Measurements from ENCODE around the gene SLC17A8. TPM values are rescaled to one million over a fixed set of nuclear protein-coding genes. Genes with fewer than 3 reads are reported as not detected.
"Not testable (repeated sequence)": the region's sequence is repeated elsewhere in the genome, so short reads cannot be mapped to it uniquely, and the experiment has no call there.

The SLC17A8 gene
- total RNA-seq, 1 donor from 2014 or later: not detected

GRCh38 chr12:100337727-100338126 lies 19.1 kb upstream of the SLC17A8 start:
- H3K4me3 ChIP-seq: no peak overlapping the region
- intact Hi-C loops (cut with DNase I): no loop called here
- H3K9me3 ChIP-seq: no peaks in the 10 kb centered on the region
- TF ChIP-seq POLR2A (IDR thresholded peaks at IDR 0.05) (no peak), POLR2AphosphoS5 (IDR thresholded peaks at IDR 0.05; ENCODE audit: insufficient read depth in 1 of 2, low read depth in 1 of 2) (no peak), CTCF (IDR thresholded peaks at IDR 0.05) (no peak)
- no peak overlapping the region for H3K27ac ChIP-seq
- no peak for DNase-seq (ENCODE audit: extremely low spot score in 2 of 2)
- H3K36me3 ChIP-seq: peaks cover 0 to 36% of the 10 kb centered on the region in 2 donors
- no peaks in the 10 kb centered on the region for H3K27me3 ChIP-seq
- H3K4me1 ChIP-seq: no peaks in the 10 kb centered on the region

- H3K9me3 ChIP-seq: no peaks in the 10 kb centered on the region
- no peak for DNase-seq (ENCODE audit: extremely low spot score in 2 of 2)
- H3K4me3 ChIP-seq: no peak overlapping the region
- intact Hi-C loops (cut with DNase I): no loop called here
- peaks cover 0 to 36% of the 10 kb centered on the region in 2 donors for H3K36me3 ChIP-seq
- H3K4me1 ChIP-seq: no peaks in the 10 kb centered on the region
- TF ChIP-seq CTCF (IDR thresholded peaks at IDR 0.05): no peak
- no peak for TF ChIP-seq POLR2A (IDR thresholded peaks at IDR 0.05)
- no peak for TF ChIP-seq POLR2AphosphoS5 (IDR thresholded peaks at IDR 0.05; ENCODE audit: insufficient read depth in 1 of 2, low read depth in 1 of 2)
- H3K27ac ChIP-seq: no peak overlapping the region
- H3K27me3 ChIP-seq: no peaks in the 10 kb centered on the region
Observed at GRCh38 chr12:100339071-100339470, 17.8 kb upstream of the SLC17A8 start.

- H3K36me3 ChIP-seq: peaks cover 0 to 20% of the 10 kb centered on the region in 2 donors
- H3K27me3 ChIP-seq; intact Hi-C loops (cut with DNase I); DNase-seq (ENCODE audit: extremely low spot score in 2 of 2); H3K9me3 ChIP-seq; H3K4me1 ChIP-seq; H3K27ac ChIP-seq; H3K4me3 ChIP-seq: not testable (repeated sequence)
Observed at GRCh38 chr12:100342897-100343296, 14.0 kb upstream of the SLC17A8 start.

- DNase-seq (ENCODE audit: extremely low spot score in 2 of 2); H3K4me3 ChIP-seq; intact Hi-C loops (cut with DNase I); H3K9me3 ChIP-seq; H3K27me3 ChIP-seq; H3K4me1 ChIP-seq; H3K36me3 ChIP-seq; H3K27ac ChIP-seq: not testable (repeated sequence)
Observed at GRCh38 chr12:100344351-100344750, 12.5 kb upstream of the SLC17A8 start.

GRCh38 chr12:100345020-100345767 lies 11.7 kb upstream of the SLC17A8 start:
- H3K36me3 ChIP-seq: no peaks in the 10 kb centered on the region
- no peak for DNase-seq (ENCODE audit: extremely low spot score in 2 of 2)
- no peaks in the 10 kb centered on the region for H3K9me3 ChIP-seq
- H3K27ac ChIP-seq: no peak overlapping the region
- H3K4me3 ChIP-seq: no peak overlapping the region
- intact Hi-C loops (cut with DNase I): no loop called here
- TF ChIP-seq POLR2A (IDR thresholded peaks at IDR 0.05): no peak
- TF ChIP-seq CTCF (IDR thresholded peaks at IDR 0.05): no peak
- no peak for TF ChIP-seq POLR2AphosphoS5 (IDR thresholded peaks at IDR 0.05; ENCODE audit: insufficient read depth in 1 of 2, low read depth in 1 of 2)
- H3K27me3 ChIP-seq: no peaks in the 10 kb centered on the region
- no peaks in the 10 kb centered on the region for H3K4me1 ChIP-seq

GRCh38 chr12:100346660-100347059 lies 10.2 kb upstream of the SLC17A8 start:
- no peaks in the 10 kb centered on the region for H3K27me3 ChIP-seq
- no peaks in the 10 kb centered on the region for H3K9me3 ChIP-seq
- no peak for DNase-seq (ENCODE audit: extremely low spot score in 2 of 2)
- H3K36me3 ChIP-seq: no peaks in the 10 kb centered on the region
- no peak overlapping the region for H3K4me3 ChIP-seq
- H3K4me1 ChIP-seq: no peaks in the 10 kb centered on the region
- intact Hi-C loops (cut with DNase I): no loop called here
- no peak for TF ChIP-seq CTCF (IDR thresholded peaks at IDR 0.05)
- no peak for TF ChIP-seq POLR2AphosphoS5 (IDR thresholded peaks at IDR 0.05; ENCODE audit: insufficient read depth in 1 of 2, low read depth in 1 of 2)
- TF ChIP-seq POLR2A (IDR thresholded peaks at IDR 0.05): no peak
- H3K27ac ChIP-seq: no peak overlapping the region
